ENCODE results near the gene RHCE.

Gene RHCE

GRCh38 chr1:25467193-25467592, 46.6 kb upstream of the RHCE start:
- ChIA-PET POLR2A (no interaction called here), CTCF (no interaction called here)
- TF ChIP-seq HOXD13 (CRISPR knock-in tag; IDR thresholded peaks at IDR 0.05; ENCODE audit: borderline replicate concordance): no peak
- no peak for TF ChIP-seq KLF16 (tag by site-specific recombination; IDR thresholded peaks at IDR 0.05)
- no peak for TF ChIP-seq INSM2 (tag by site-specific recombination; IDR thresholded peaks at IDR 0.05)
- no peak for TF ChIP-seq ZNF624 (tag by site-specific recombination; IDR thresholded peaks at IDR 0.05)
- no peak for TF ChIP-seq ZNF423 (tag by site-specific recombination; IDR thresholded peaks at IDR 0.05)
- TF ChIP-seq ZNF266 (tag by site-specific recombination; IDR thresholded peaks at IDR 0.05; ENCODE audit: low read depth): no peak
- TF ChIP-seq ZNF518A (tag by site-specific recombination; conservative IDR thresholded peaks at IDR 0.05; ENCODE audit: low read depth): no peak
- no peak for TF ChIP-seq ZNF558 (tag by site-specific recombination; IDR thresholded peaks at IDR 0.05)
- Histone ChIP-seq H3K4me1 (ENCODE audit: control insufficient read depth, insufficient read depth, low read length) (peaks cover 3% of the 10 kb centered on the region), H3K27ac (ENCODE audit: extremely low read depth, low read depth, low read length) (no peak overlapping the region), H3K9me3 (ENCODE audit: control insufficient read depth, insufficient read depth, low read depth, low read length) (no peaks in the 10 kb centered on the region), H3K4me3 (ENCODE audit: low read depth, low read length) (no peak overlapping the region), H3K36me3 (ENCODE audit: control insufficient read depth in 2 of 2, insufficient read depth in 1 of 2, low read length in 2 of 2) (peaks cover 0 to 11% of the 10 kb centered on the region in 2 experiments; a peak in 2 of 3 replicates)

GRCh38 chr1:25462732-25463131, 42.1 kb upstream of the RHCE start:
- TF ChIP-seq ZNF302 (tag by site-specific recombination; IDR thresholded peaks at IDR 0.05; ENCODE audit: low read depth) (no peak), ZNF169 (tag by site-specific recombination; IDR thresholded peaks at IDR 0.05) (no peak), HOXD13 (CRISPR knock-in tag; IDR thresholded peaks at IDR 0.05; ENCODE audit: borderline replicate concordance) (no peak), ZNF184 (tag by site-specific recombination; IDR thresholded peaks at IDR 0.05) (no peak)
- ChIA-PET POLR2A (no interaction called here), CTCF (interaction anchor here (0.6 to 0.9 kb wide), 2 partner anchors 25 to 57 kb away, joined by 3 read pairs; no protein-coding TSS in a partner anchor)
- peaks cover 12 to 44% of the 10 kb centered on the region in 2 experiments; a peak in 2 of 3 replicates for H3K36me3 ChIP-seq (ENCODE audit: control insufficient read depth in 2 of 2, insufficient read depth in 1 of 2, low read length in 2 of 2)
- H3K4me3 ChIP-seq (ENCODE audit: low read depth, low read length): no peak overlapping the region
- peaks cover 3% of the 10 kb centered on the region for H3K4me1 ChIP-seq (ENCODE audit: control insufficient read depth, insufficient read depth, low read length)
- H3K9me3 ChIP-seq (ENCODE audit: control insufficient read depth, insufficient read depth, low read depth, low read length): no peaks in the 10 kb centered on the region
- no peak overlapping the region for H3K27ac ChIP-seq (ENCODE audit: extremely low read depth, low read depth, low read length)

GRCh38 chr1:25461849-25462248, 41.2 kb upstream of the RHCE start:
- Histone ChIP-seq H3K36me3 (ENCODE audit: control insufficient read depth in 2 of 2, insufficient read depth in 1 of 2, low read length in 2 of 2) (peaks cover 12 to 49% of the 10 kb centered on the region in 2 experiments; a peak in 2 of 3 replicates), H3K4me1 (ENCODE audit: control insufficient read depth, insufficient read depth, low read length) (peaks cover 3% of the 10 kb centered on the region), H3K4me3 (ENCODE audit: low read depth, low read length) (no peak overlapping the region), H3K9me3 (ENCODE audit: control insufficient read depth, insufficient read depth, low read depth, low read length) (no peaks in the 10 kb centered on the region), H3K27ac (ENCODE audit: extremely low read depth, low read depth, low read length) (no peak overlapping the region)
- TF ChIP-seq MYNN (tag by site-specific recombination; IDR thresholded peaks at IDR 0.05; ENCODE audit: borderline replicate concordance) (no peak), ZNF174 (tag by site-specific recombination; IDR thresholded peaks at IDR 0.05) (no peak), ZBTB8A (tag by site-specific recombination; IDR thresholded peaks at IDR 0.05) (no peak), ZNF76 (tag by site-specific recombination; IDR thresholded peaks at IDR 0.05; ENCODE audit: borderline replicate concordance, low read depth) (no peak), ZBTB26 (tag by site-specific recombination; optimal IDR thresholded peaks at IDR 0.05) (peak; percentile 7), ZNF2 (tag by site-specific recombination; IDR thresholded peaks at IDR 0.05) (no peak)
- CTCF ChIA-PET: no interaction called here
- POLR2A ChIA-PET: no interaction called here

Data from HEK293 (cell line).